Fibroblast of villous mesenchyme (primary cell): ENCODE results near the gene VSNL1. TPM values are rescaled to one million over a fixed set of nuclear protein-coding genes. Genes with fewer than 3 reads are reported as not detected.
"Not testable (repeated sequence)": the region's sequence is repeated elsewhere in the genome, so short reads cannot be mapped to it uniquely, and the experiment has no call there.

ENCODE experiments used
- DNase-seq: peaks from one replicate; pipeline ENCODE4 v3.0.0-alpha.2; 2010; ENCODE audit warnings: low read depth
- H3K4me3 ChIP-seq: 2 replicates; pipeline ENCODE4 v1.5.1; 2011; ENCODE audit warnings: low read depth, mild to moderate bottlenecking, low read length
- total RNA-seq: library from RNA; depleted of rRNA; stranded (reverse); fragments of >200 nt; gene quantifications from 2 replicates; pipeline ENCODE4 v1.2.3, GENCODE V29; 2012
- TF ChIP-seq, protein P1 (sequence below): IDR thresholded peaks from 2 replicates; pipeline ENCODE4 v1.5.1; 2012; ENCODE audit warnings: low read depth, mild to moderate bottlenecking, low read length; ENCODE audit not compliant: insufficient read depth

Gene VSNL1
- total RNA-seq, 1 donor, result 0.86 TPM

DNA sequence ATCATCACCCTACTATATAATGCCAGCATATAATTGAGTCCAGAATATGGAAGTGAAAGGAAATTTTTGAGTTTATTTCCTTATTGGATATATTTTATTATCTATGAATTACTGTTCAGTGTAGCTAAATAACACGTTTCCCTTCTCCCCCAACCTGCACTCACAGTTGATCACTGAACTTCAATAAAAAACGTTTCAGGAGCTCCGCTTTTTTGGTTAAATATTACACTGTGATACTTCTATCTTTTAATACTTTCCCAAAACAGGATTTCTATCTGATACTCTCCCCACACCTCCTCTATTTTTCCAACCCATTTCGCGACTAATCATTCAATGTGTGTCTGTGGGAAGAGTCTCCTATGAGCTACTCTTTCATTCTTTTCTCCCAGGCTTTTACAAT is 7.2 kb downstream of the VSNL1 start:
- TF ChIP-seq, protein P1, sequence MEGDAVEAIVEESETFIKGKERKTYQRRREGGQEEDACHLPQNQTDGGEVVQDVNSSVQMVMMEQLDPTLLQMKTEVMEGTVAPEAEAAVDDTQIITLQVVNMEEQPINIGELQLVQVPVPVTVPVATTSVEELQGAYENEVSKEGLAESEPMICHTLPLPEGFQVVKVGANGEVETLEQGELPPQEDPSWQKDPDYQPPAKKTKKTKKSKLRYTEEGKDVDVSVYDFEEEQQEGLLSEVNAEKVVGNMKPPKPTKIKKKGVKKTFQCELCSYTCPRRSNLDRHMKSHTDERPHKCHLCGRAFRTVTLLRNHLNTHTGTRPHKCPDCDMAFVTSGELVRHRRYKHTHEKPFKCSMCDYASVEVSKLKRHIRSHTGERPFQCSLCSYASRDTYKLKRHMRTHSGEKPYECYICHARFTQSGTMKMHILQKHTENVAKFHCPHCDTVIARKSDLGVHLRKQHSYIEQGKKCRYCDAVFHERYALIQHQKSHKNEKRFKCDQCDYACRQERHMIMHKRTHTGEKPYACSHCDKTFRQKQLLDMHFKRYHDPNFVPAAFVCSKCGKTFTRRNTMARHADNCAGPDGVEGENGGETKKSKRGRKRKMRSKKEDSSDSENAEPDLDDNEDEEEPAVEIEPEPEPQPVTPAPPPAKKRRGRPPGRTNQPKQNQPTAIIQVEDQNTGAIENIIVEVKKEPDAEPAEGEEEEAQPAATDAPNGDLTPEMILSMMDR, result no peak
- no peak for DNase-seq
- H3K4me3 ChIP-seq, result no peak overlapping the region

- H3K4me3 ChIP-seq, result no peak overlapping the region
- TF ChIP-seq, protein P1, result no peak
- DNase-seq, result no peak
Measured at GRCh38 chr2:17550907-17551306, 10.4 kb downstream of the VSNL1 start.

GRCh38 chr2:17555150-17555549 is 14.7 kb downstream of the VSNL1 start:
- no peak for DNase-seq
- H3K4me3 ChIP-seq, result no peak overlapping the region
- TF ChIP-seq, protein P1, result no peak

GRCh38 chr2:17557596-17557995 is 17.1 kb downstream of the VSNL1 start:
- DNase-seq, result no peak
- TF ChIP-seq, protein P1, result no peak
- H3K4me3 ChIP-seq, result no peak overlapping the region

DNA sequence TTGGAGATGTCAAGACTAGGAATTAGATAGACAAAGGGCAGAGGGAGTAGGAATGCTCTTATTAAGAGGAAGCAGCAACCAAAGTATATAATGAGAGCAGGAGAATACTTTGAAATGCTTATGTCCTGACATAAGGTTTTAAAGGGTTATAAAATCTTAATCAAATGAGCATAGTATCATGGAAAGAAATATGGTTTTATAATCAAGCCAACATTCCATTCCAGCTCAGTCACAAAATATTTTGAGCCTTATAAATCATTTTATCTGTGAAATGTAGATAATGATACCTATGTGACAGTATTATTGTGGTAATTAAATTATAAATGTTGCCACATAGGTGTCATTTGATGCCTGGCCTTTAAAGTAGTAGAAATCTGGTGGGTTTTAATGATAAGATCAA is 17.6 kb downstream of the VSNL1 start:
- TF ChIP-seq, protein P1, result no peak
- no peak for DNase-seq

GRCh38 chr2:17558878-17559277 is 18.4 kb downstream of the VSNL1 start:
- TF ChIP-seq, protein P1, result no peak
- DNase-seq, result no peak

More for the DNA sequence above, 17.6 kb downstream of the VSNL1 start:
- no peak overlapping the region for H3K4me3 ChIP-seq

GRCh38 chr2:17565726-17566125 is 25.2 kb downstream of the VSNL1 start:
- H3K4me3 ChIP-seq, DNase-seq: not testable (repeated sequence)

More at GRCh38 chr2:17558878-17559277, 18.4 kb downstream of the VSNL1 start:
- H3K4me3 ChIP-seq, result no peak overlapping the region
